GM12878 (cell line): ENCODE results near the gene MGA.
"Not testable (repeated sequence)": the region's sequence is repeated elsewhere in the genome, so short reads cannot be mapped to it uniquely, and the experiment has no call there.

Source experiments
- EP300 ChIP-seq, 2 experiments: fragments of 150-350 bp in 1 of 2; IDR thresholded peaks; 2 replicates each; pipeline ENCODE4 v1.6.1; 2011 to 2012; ENCODE audit warnings: low read depth in 2 of 2, low read length in 2 of 2, borderline replicate concordance in 1 of 2, improper control_type of control experiment in 1 of 2, inconsistent platforms in 1 of 2; ENCODE audit not compliant: control insufficient read depth in 1 of 2
- EZH2 ChIP-seq: IDR thresholded peaks from 2 replicates; pipeline ENCODE4 v1.6.1; 2012; ENCODE audit warnings: low read depth, mild to moderate bottlenecking, control low read depth, inconsistent platforms, low read length, borderline replicate concordance; ENCODE audit not compliant: control insufficient read depth
- IKZF1 ChIP-seq: fragments of 450-650 bp; conservative IDR thresholded peaks from 2 replicates; pipeline ENCODE4 v1.6.1; 2017; ENCODE audit warnings: antibody characterized with exemption, mild to moderate bottlenecking
- MTA2 ChIP-seq: fragments of 450-650 bp; IDR thresholded peaks from 2 replicates; pipeline ENCODE4 v1.6.1; 2016; ENCODE audit warnings: low read depth, mild to moderate bottlenecking, moderate library complexity
- MTA3 ChIP-seq: IDR thresholded peaks from 2 replicates; pipeline ENCODE4 v1.6.1; 2012; ENCODE audit warnings: low read length, inconsistent platforms, borderline replicate concordance
- PAX5 ChIP-seq: IDR thresholded peaks from 2 replicates; pipeline ENCODE4 v1.6.1; 2011; ENCODE audit warnings: low read depth, low read length, borderline replicate concordance
- POLR2A ChIP-seq: IDR thresholded peaks from 2 replicates; pipeline ENCODE4 v1.6.1; 2011; ENCODE audit warnings: low read depth, mild to moderate bottlenecking, low read length
- RAD21 ChIP-seq: IDR thresholded peaks from 2 replicates; pipeline ENCODE4 v1.6.1; 2011; ENCODE audit warnings: mild to moderate bottlenecking, low read depth, low read length, moderate library complexity; ENCODE audit not compliant: insufficient read depth
- RB1 ChIP-seq: fragments of 450-650 bp; formaldehyde crosslinking; IDR thresholded peaks from 2 replicates; pipeline ENCODE4 v1.6.1; 2017; ENCODE audit warnings: mild to moderate bottlenecking, borderline replicate concordance
- TARDBP ChIP-seq: IDR thresholded peaks from 2 replicates; pipeline ENCODE4 v1.6.1; 2016; ENCODE audit warnings: borderline replicate concordance
- ZNF384 ChIP-seq: IDR thresholded peaks from 2 replicates; pipeline ENCODE4 v1.6.1; 2012; ENCODE audit warnings: low read depth, mild to moderate bottlenecking, low read length, improper control_type of control experiment, borderline replicate concordance
- TF ChIP-seq, protein P1 (sequence below): IDR thresholded peaks from 2 replicates; pipeline ENCODE4 v1.6.1; 2012; ENCODE audit warnings: low read depth, low read length, improper control_type of control experiment
- TF ChIP-seq, protein P2 (sequence below), 3 experiments: IDR thresholded peaks in 2 of 3; conservative IDR thresholded peaks in 1 of 3; 2 replicates each; pipeline ENCODE4 v1.5.1; 2011; ENCODE audit warnings: low read depth in 3 of 3, low read length in 3 of 3, mild to moderate bottlenecking in 3 of 3, control low read depth in 2 of 3, moderate library complexity in 2 of 3, inconsistent platforms in 1 of 3, mixed read lengths in 1 of 3; ENCODE audit not compliant: control insufficient read depth in 2 of 3, insufficient read depth in 1 of 3; ENCODE audit errors: extremely low read depth in 1 of 3

GRCh38 chr15:41728061-41728460 is 67.9 kb downstream of the MGA start:
- TF ChIP-seq, protein P1, sequence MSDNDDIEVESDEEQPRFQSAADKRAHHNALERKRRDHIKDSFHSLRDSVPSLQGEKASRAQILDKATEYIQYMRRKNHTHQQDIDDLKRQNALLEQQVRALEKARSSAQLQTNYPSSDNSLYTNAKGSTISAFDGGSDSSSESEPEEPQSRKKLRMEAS: not testable (repeated sequence)
- not testable (repeated sequence) for TF ChIP-seq EP300 (IDR thresholded peaks at IDR 0.05; ENCODE audit: borderline replicate concordance in 1 of 2, control insufficient read depth in 1 of 2, low read depth in 2 of 2, low read length in 2 of 2); TARDBP; MTA3; MTA2; RB1; RAD21; POLR2A; EZH2; IKZF1; ZNF384; PAX5
- TF ChIP-seq, protein P2, sequence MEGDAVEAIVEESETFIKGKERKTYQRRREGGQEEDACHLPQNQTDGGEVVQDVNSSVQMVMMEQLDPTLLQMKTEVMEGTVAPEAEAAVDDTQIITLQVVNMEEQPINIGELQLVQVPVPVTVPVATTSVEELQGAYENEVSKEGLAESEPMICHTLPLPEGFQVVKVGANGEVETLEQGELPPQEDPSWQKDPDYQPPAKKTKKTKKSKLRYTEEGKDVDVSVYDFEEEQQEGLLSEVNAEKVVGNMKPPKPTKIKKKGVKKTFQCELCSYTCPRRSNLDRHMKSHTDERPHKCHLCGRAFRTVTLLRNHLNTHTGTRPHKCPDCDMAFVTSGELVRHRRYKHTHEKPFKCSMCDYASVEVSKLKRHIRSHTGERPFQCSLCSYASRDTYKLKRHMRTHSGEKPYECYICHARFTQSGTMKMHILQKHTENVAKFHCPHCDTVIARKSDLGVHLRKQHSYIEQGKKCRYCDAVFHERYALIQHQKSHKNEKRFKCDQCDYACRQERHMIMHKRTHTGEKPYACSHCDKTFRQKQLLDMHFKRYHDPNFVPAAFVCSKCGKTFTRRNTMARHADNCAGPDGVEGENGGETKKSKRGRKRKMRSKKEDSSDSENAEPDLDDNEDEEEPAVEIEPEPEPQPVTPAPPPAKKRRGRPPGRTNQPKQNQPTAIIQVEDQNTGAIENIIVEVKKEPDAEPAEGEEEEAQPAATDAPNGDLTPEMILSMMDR (IDR thresholded peaks at IDR 0.05 in 2 of 3, conservative IDR thresholded peaks at IDR 0.05 in 1 of 3; ENCODE audit: control insufficient read depth in 2 of 3, extremely low read depth in 1 of 3, insufficient read depth in 1 of 3, low read depth in 3 of 3, low read length in 3 of 3): not testable (repeated sequence)
